GM23248 (cell line): Measurements from ENCODE around the gene GCNT2. TPM values are rescaled to one million over a fixed set of nuclear protein-coding genes. Genes with fewer than 3 reads are reported as not detected.

ENCODE experiments used
- DNase-seq: peaks from one replicate; pipeline ENCODE4 v3.0.0-alpha.2; 2015
- H2AFZ ChIP-seq: fragments of 200-600 bp; sonication (generic); 2 replicates; pipeline ENCODE4 v1.6.1; 2016; ENCODE audit warnings: antibody characterized with exemption
- H3F3A ChIP-seq: fragments of 200-600 bp; sonication (generic); 2 replicates; pipeline ENCODE4 v1.6.1; 2016; ENCODE audit warnings: mild to moderate bottlenecking, antibody characterized with exemption, mixed run types; ENCODE audit not compliant: insufficient read depth
- H3K27ac ChIP-seq: fragments of 200-600 bp; sonication (generic); 2 replicates; pipeline ENCODE4 v1.5.1; 2016; ENCODE audit warnings: mild to moderate bottlenecking
- H3K27me3 ChIP-seq: fragments of 200-600 bp; sonication (generic); replicated peaks from 2 replicates; pipeline ENCODE4 v1.6.1; 2016; ENCODE audit warnings: mild to moderate bottlenecking; ENCODE audit not compliant: insufficient read depth
- H3K36me3 ChIP-seq: fragments of 200-600 bp; sonication (generic); 2 replicates; pipeline ENCODE4 v1.6.1; 2016; ENCODE audit warnings: low read depth, mild to moderate bottlenecking
- H3K4me1 ChIP-seq: fragments of 200-600 bp; sonication (generic); 2 replicates; pipeline ENCODE4 v1.6.1; 2016; ENCODE audit warnings: mild to moderate bottlenecking; ENCODE audit not compliant: insufficient read depth
- H3K4me2 ChIP-seq: fragments of 200-600 bp; sonication (generic); one replicate; pipeline ENCODE4 v1.6.1; 2016; ENCODE audit warnings: mild to moderate bottlenecking; ENCODE audit not compliant: unreplicated experiment
- H3K4me3 ChIP-seq: fragments of 200-600 bp; sonication (generic); 2 replicates; pipeline ENCODE4 v1.5.1; 2016; ENCODE audit warnings: mild to moderate bottlenecking
- H3K79me2 ChIP-seq: fragments of 200-600 bp; sonication (generic); 2 replicates; pipeline ENCODE4 v1.6.1; 2016; ENCODE audit warnings: mild to moderate bottlenecking; ENCODE audit not compliant: insufficient read depth
- H3K9ac ChIP-seq: fragments of 200-600 bp; sonication (generic); 2 replicates; pipeline ENCODE4 v1.6.1; 2016; ENCODE audit warnings: mild to moderate bottlenecking
- H3K9me2 ChIP-seq: fragments of 200-600 bp; sonication (generic); 2 replicates; pipeline ENCODE4 v1.6.1; 2016; ENCODE audit warnings: mixed run types, mild to moderate bottlenecking, moderate library complexity; ENCODE audit not compliant: insufficient read depth
- H3K9me3 ChIP-seq: fragments of 200-600 bp; sonication (generic); one replicate; pipeline ENCODE4 v1.6.1; 2017; ENCODE audit warnings: low read depth
- H4K20me1 ChIP-seq: fragments of 200-600 bp; sonication (generic); 2 replicates; pipeline ENCODE4 v1.6.0; 2016; ENCODE audit not compliant: insufficient read depth
- EZH2 ChIP-seq: fragments of 200-600 bp; sonication (generic); IDR thresholded peaks from 2 replicates; pipeline ENCODE4 v1.6.1; 2018; ENCODE audit warnings: antibody characterized with exemption, mild to moderate bottlenecking; ENCODE audit not compliant: insufficient read depth, poor library complexity, severe bottlenecking
- EZH2phosphoT487 ChIP-seq: fragments of 200-600 bp; sonication (generic); IDR thresholded peaks from 2 replicates; pipeline ENCODE4 v1.6.1; 2018; ENCODE audit warnings: antibody characterized with exemption, moderate library complexity, mild to moderate bottlenecking, low read depth; ENCODE audit not compliant: insufficient read depth
- WGBS, 2 experiments: methylation state at CpG; one replicate each; pipeline ENCODE4 v1.1.6; 2015 to 2017; ENCODE audit warnings: low lambda C conversion rate in 2 of 2, low coverage in 1 of 2; ENCODE audit errors: missing lambda C conversion rate in 2 of 2; 5-methylcytosine and 5-hydroxymethylcytosine counted together
- in situ Hi-C: fragments of 300-500 bp; cut with MboI; formaldehyde crosslinking; loops from 2 replicates; pipeline ENCODE4 v1.15.0; 2020
- polyA plus RNA-seq: library from polyadenylated mRNA; unstranded; fragments of >200 nt; fragmentation: Nextera tagmentation; extraction: Ambion mirVana; gene quantifications from 2 replicates; pipeline ENCODE4 v1.2.1, GENCODE V29; 2016
- total RNA-seq: library from RNA; depleted of rRNA; stranded (reverse); fragments of >200 nt; shearing (Covaris generic); gene quantifications from 2 replicates; pipeline ENCODE4 v1.2.3, GENCODE V29; 2014

GCNT2 gene
- total and polyA plus RNA-seq, 2 experiments from 2014 or later: not detected

- in situ Hi-C loops: no loop called here
- H3K27me3 ChIP-seq: no peaks in the 10 kb centered on the region
- H3K9me3 ChIP-seq: no peaks in the 10 kb centered on the region
- no peaks in the 10 kb centered on the region for H3K36me3 ChIP-seq
- no peak overlapping the region for H2AFZ ChIP-seq
- no peaks in the 10 kb centered on the region for H3K9me2 ChIP-seq
- no peak overlapping the region for H3K27ac ChIP-seq
- H3K9ac ChIP-seq: no peak overlapping the region
- no peaks in the 10 kb centered on the region for H4K20me1 ChIP-seq
- no peak overlapping the region for H3K4me2 ChIP-seq
- no peak for DNase-seq
- H3F3A ChIP-seq: no peaks in the 10 kb centered on the region
- no peaks in the 10 kb centered on the region for H3K4me1 ChIP-seq
- TF ChIP-seq EZH2phosphoT487: no peak
- no peak for TF ChIP-seq EZH2
- 56 to 59% methylated on average over 8 of the region's 8 CpGs for WGBS, 2 experiments
- no peak overlapping the region for H3K4me3 ChIP-seq
- no peaks in the 10 kb centered on the region for H3K79me2 ChIP-seq
Observed at GRCh38 chr6:10640412-10640811, 119.3 kb downstream of the GCNT2 start.

- in situ Hi-C loops: no loop called here
- 44 to 51% methylated on average over 3 of the region's 3 CpGs for WGBS, 2 experiments
- H3K9me3 ChIP-seq: no peaks in the 10 kb centered on the region
Observed at GRCh38 chr6:10641528-10641927, 120.4 kb downstream of the GCNT2 start.

DNA sequence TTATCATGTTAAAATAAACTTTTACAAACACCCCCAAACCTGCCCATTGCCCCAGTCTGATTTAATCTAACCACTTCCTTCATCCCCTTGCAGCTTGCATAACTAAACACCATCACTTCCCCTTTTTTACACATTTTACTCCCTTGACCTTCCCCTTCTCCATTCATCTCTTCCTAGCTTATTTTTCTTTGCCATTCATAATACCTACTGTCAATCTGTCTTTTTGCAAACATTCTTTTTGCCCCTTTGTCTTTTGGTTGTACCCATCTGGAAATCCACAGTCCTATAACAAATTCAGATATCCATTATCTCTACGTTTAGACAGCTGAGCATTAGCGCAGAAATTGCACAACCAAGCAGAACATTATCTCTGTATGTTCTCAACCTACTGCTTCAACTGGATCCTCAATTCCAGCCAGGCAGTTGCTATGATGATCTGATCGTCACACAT is 122.1 kb downstream of the GCNT2 start:
- H3K9ac ChIP-seq: no peak overlapping the region
- no peaks in the 10 kb centered on the region for H3K27me3 ChIP-seq
- no peaks in the 10 kb centered on the region for H3K4me1 ChIP-seq
- in situ Hi-C loops: no loop called here
- H3K9me3 ChIP-seq: no peaks in the 10 kb centered on the region
- H3K79me2 ChIP-seq: no peaks in the 10 kb centered on the region
- no peak overlapping the region for H3K4me3 ChIP-seq
- H3K36me3 ChIP-seq: no peaks in the 10 kb centered on the region
- no peak for DNase-seq
- no peak overlapping the region for H3K27ac ChIP-seq
- H2AFZ ChIP-seq: no peak overlapping the region
- H3F3A ChIP-seq: no peaks in the 10 kb centered on the region
- TF ChIP-seq EZH2phosphoT487 (no peak), EZH2 (no peak)
- H3K9me2 ChIP-seq: no peaks in the 10 kb centered on the region
- H4K20me1 ChIP-seq: no peaks in the 10 kb centered on the region
- H3K4me2 ChIP-seq: no peak overlapping the region
- 50 to 52% methylated on average over 3 of the region's 3 CpGs for WGBS, 2 experiments

More at GRCh38 chr6:10641528-10641927, 120.4 kb downstream of the GCNT2 start:
- no peaks in the 10 kb centered on the region for H3K79me2 ChIP-seq
- H3K27me3 ChIP-seq: no peaks in the 10 kb centered on the region
- DNase-seq: no peak
- H3F3A ChIP-seq: no peaks in the 10 kb centered on the region
- no peak overlapping the region for H3K9ac ChIP-seq
- H4K20me1 ChIP-seq: no peaks in the 10 kb centered on the region
- no peaks in the 10 kb centered on the region for H3K9me2 ChIP-seq
- no peak overlapping the region for H3K4me2 ChIP-seq
- no peaks in the 10 kb centered on the region for H3K4me1 ChIP-seq
- no peaks in the 10 kb centered on the region for H3K36me3 ChIP-seq
- no peak overlapping the region for H3K27ac ChIP-seq
- no peak overlapping the region for H3K4me3 ChIP-seq
- no peak overlapping the region for H2AFZ ChIP-seq
- TF ChIP-seq EZH2 (no peak), EZH2phosphoT487 (no peak)

DNA sequence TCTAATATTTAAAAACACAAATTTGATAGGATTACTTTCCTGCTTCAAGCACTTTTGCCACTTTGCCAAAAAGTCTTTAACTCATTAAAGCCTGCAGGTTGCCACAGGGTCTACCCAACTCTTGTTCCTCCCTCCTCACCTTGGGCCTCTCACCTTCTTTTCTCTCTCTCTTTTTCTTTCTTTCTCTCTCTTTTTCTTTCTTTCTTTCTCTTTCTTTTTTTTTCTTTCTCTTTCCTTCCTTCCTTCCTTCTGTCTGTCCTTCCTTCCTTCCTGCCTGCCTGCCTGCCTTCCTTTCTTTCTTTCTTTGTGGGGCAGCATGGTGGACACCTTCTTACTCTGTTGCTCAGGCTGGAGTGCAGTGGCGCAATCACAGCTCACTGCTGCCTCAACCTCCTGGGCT is 123.1 kb downstream of the GCNT2 start:
- Histone ChIP-seq H3K4me1 (no peaks in the 10 kb centered on the region), H2AFZ (no peak overlapping the region), H3F3A (no peaks in the 10 kb centered on the region), H3K27me3 (no peaks in the 10 kb centered on the region), H4K20me1 (no peaks in the 10 kb centered on the region), H3K4me3 (no peak overlapping the region), H3K9me3 (no peaks in the 10 kb centered on the region), H3K9me2 (no peaks in the 10 kb centered on the region), H3K9ac (no peak overlapping the region), H3K79me2 (no peaks in the 10 kb centered on the region), H3K36me3 (no peaks in the 10 kb centered on the region), H3K4me2 (no peak overlapping the region), H3K27ac (no peak overlapping the region)
- TF ChIP-seq EZH2: no peak
- no peak for TF ChIP-seq EZH2phosphoT487
- WGBS, 2 experiments: 33 to 40% methylated on average over 1 of the region's 1 CpG
- DNase-seq: no peak
- in situ Hi-C loops: no loop called here

- Histone ChIP-seq H3K4me3 (no peak overlapping the region), H3K9me3 (no peaks in the 10 kb centered on the region), H3K9me2 (no peaks in the 10 kb centered on the region), H3K27me3 (no peaks in the 10 kb centered on the region), H2AFZ (no peak overlapping the region), H3F3A (no peaks in the 10 kb centered on the region), H4K20me1 (no peaks in the 10 kb centered on the region), H3K4me1 (no peaks in the 10 kb centered on the region), H3K9ac (no peak overlapping the region), H3K79me2 (no peaks in the 10 kb centered on the region), H3K27ac (no peak overlapping the region), H3K36me3 (no peaks in the 10 kb centered on the region), H3K4me2 (no peak overlapping the region)
- in situ Hi-C loops: no loop called here
- WGBS, 2 experiments: 37 to 41% methylated on average over 12 of the region's 12 CpGs
- DNase-seq: no peak
- TF ChIP-seq EZH2phosphoT487 (no peak), EZH2 (no peak)
Observed at GRCh38 chr6:10655508-10656055, 134.4 kb downstream of the GCNT2 start.
